ENCODE data around the gene MRPL55. TPM values are rescaled to one million over a fixed set of nuclear protein-coding genes. Genes with fewer than 3 reads are reported as not detected.

The MRPL55 gene
- total RNA-seq, 4 donors from 2014 or later = 68.7 to 83.7 (median 80.0) TPM

GRCh38 chr1:228101994-228102790 is 6.9 kb downstream of the MRPL55 start:
- no peak for TF ChIP-seq EP300 (IDR thresholded peaks at IDR 0.05)
- no peak for TF ChIP-seq CTCF (IDR thresholded peaks at IDR 0.05)
- TF ChIP-seq POLR2A (IDR thresholded peaks at IDR 0.05) = no peak
- Histone ChIP-seq H3K27me3 (no peaks in the 10 kb centered on the region), H3K9me3 (no peaks in the 10 kb centered on the region), H3K36me3 (peaks cover 0 to 66% (median 9%) of the 10 kb centered on the region in 3 donors), H3K27ac (peak overlapping the region; percentile 83 to 98 (median 90)), H3K4me3 (peak overlapping the region; percentile 65 to 100 (median 78)), H3K4me1 (peaks cover 0 to 44% (median 16%) of the 10 kb centered on the region in 4 donors)
- no peak for DNase-seq (ENCODE audit: low spot score in 2 of 2)
- WGBS, 2 donors = 9 to 25% methylated on average over 16 to 23 of the region's 73 CpGs

- no peak for DNase-seq (ENCODE audit: low spot score in 2 of 2)
- H3K9me3 ChIP-seq = no peaks in the 10 kb centered on the region
- 47 to 54% methylated on average over 8 to 15 of the region's 15 CpGs for WGBS, 2 donors
- TF ChIP-seq EP300 (IDR thresholded peaks at IDR 0.05) (no peak), CTCF (IDR thresholded peaks at IDR 0.05) (no peak), POLR2A (IDR thresholded peaks at IDR 0.05) (no peak)
- H3K27me3 ChIP-seq = no peaks in the 10 kb centered on the region
- peaks cover 0 to 50% (median 16%) of the 10 kb centered on the region in 4 donors for H3K4me1 ChIP-seq
- H3K36me3 ChIP-seq = peaks cover 0 to 66% (median 9%) of the 10 kb centered on the region in 3 donors
- H3K27ac ChIP-seq = peak overlapping the region; percentile 83 to 98 (median 90)
- H3K4me3 ChIP-seq = peak overlapping the region in 2 of 4 donors; percentile 66 to 89
Measured at GRCh38 chr1:228101614-228101993, 7.5 kb downstream of the MRPL55 start.

- H3K4me1 ChIP-seq = peaks cover 0 to 56% (median 16%) of the 10 kb centered on the region in 4 donors
- TF ChIP-seq EP300 (IDR thresholded peaks at IDR 0.05) = no peak
- TF ChIP-seq CTCF (IDR thresholded peaks at IDR 0.05) = no peak
- TF ChIP-seq POLR2A (IDR thresholded peaks at IDR 0.05) = no peak
- no peak for DNase-seq (ENCODE audit: low spot score in 2 of 2)
- H3K4me3 ChIP-seq = no peak overlapping the region
- no peaks in the 10 kb centered on the region for H3K9me3 ChIP-seq
- H3K27me3 ChIP-seq = no peaks in the 10 kb centered on the region
- WGBS, 2 donors = 78 to 81% methylated on average over 12 of the region's 12 CpGs
- peak overlapping the region in 3 of 4 donors; percentile 84 to 98 (median 96) for H3K27ac ChIP-seq
- peaks cover 0 to 66% (median 9%) of the 10 kb centered on the region in 3 donors for H3K36me3 ChIP-seq
Measured at GRCh38 chr1:228100822-228101613, 8.1 kb downstream of the MRPL55 start.

- peaks cover 0 to 63% (median 16%) of the 10 kb centered on the region in 4 donors for H3K4me1 ChIP-seq
- H3K4me3 ChIP-seq = no peak overlapping the region
- DNase-seq (ENCODE audit: low spot score in 2 of 2) = no peak
- H3K27ac ChIP-seq = no peak overlapping the region
- H3K9me3 ChIP-seq = peaks cover 0 to 13% (median 3%) of the 10 kb centered on the region in 4 donors
- TF ChIP-seq CTCF (IDR thresholded peaks at IDR 0.05) (no peak), EP300 (IDR thresholded peaks at IDR 0.05) (no peak), POLR2A (IDR thresholded peaks at IDR 0.05) (no peak)
- WGBS, 2 donors = 14 to 61% methylated on average over 1 to 4 of the region's 4 CpGs
- H3K27me3 ChIP-seq = no peaks in the 10 kb centered on the region
- H3K36me3 ChIP-seq = peaks cover 0 to 70% (median 9%) of the 10 kb centered on the region in 3 donors
Measured at GRCh38 chr1:228099331-228099732, 9.8 kb downstream of the MRPL55 start.

All from tibial nerve (tissue), 4 donors.